ENCODE measurements around the gene C16orf74.

GRCh38 chr16:85799497-85800320 lies 48.8 kb upstream of the C16orf74 start, which contains the start of the genes COX4I1 and EMC8:
- peak; percentile 47; the same call in 1 of the 2 replicates for TF ChIP-seq GATAD2A (CRISPR knock-in tag; IDR thresholded peaks at IDR 0.05)
- TF ChIP-seq ZNF143 (CRISPR knock-in tag; IDR thresholded peaks at IDR 0.05) = peak; percentile 91
